Erythroblast (primary cell): ENCODE data around the gene SLC2A13.

Experiments used
- GATA1 ChIP-seq: IDR thresholded peaks from 2 replicates; pipeline ENCODE4 v1.6.1; 2011; ENCODE audit warnings: low read depth, mild to moderate bottlenecking, control low read depth, low read length, moderate library complexity
- POLR2A ChIP-seq: IDR thresholded peaks from 2 replicates; pipeline ENCODE4 v1.6.1; 2011; ENCODE audit warnings: mild to moderate bottlenecking, low read length

GRCh38 chr12:40038619-40039018, 67.3 kb downstream of the SLC2A13 start:
- TF ChIP-seq POLR2A = no peak
- no peak for TF ChIP-seq GATA1
